ENCODE data around the gene DPPA4.

The DPPA4 gene

DNA sequence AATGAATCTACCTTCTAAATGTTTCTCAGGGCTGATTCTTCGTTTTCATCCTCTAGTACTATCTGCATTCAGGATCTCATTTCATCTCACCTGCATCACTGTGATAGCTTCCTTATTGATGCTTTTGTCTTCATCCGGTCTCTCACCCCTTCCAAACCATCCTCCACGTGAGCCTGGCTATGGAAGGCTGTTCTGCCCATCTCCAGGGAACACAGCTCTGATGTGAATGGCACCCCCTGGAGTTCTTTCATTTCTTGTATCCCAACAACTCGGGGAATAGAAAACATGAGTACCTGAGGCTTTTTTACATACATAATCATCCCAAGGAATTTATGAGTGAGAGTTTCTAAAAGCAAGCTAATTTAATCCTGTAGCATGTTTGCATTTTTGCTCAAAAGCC is 8.8 kb upstream of the DPPA4 start:
- TF ChIP-seq, protein P1, sequence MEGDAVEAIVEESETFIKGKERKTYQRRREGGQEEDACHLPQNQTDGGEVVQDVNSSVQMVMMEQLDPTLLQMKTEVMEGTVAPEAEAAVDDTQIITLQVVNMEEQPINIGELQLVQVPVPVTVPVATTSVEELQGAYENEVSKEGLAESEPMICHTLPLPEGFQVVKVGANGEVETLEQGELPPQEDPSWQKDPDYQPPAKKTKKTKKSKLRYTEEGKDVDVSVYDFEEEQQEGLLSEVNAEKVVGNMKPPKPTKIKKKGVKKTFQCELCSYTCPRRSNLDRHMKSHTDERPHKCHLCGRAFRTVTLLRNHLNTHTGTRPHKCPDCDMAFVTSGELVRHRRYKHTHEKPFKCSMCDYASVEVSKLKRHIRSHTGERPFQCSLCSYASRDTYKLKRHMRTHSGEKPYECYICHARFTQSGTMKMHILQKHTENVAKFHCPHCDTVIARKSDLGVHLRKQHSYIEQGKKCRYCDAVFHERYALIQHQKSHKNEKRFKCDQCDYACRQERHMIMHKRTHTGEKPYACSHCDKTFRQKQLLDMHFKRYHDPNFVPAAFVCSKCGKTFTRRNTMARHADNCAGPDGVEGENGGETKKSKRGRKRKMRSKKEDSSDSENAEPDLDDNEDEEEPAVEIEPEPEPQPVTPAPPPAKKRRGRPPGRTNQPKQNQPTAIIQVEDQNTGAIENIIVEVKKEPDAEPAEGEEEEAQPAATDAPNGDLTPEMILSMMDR (IDR thresholded peaks at IDR 0.05) = no peak
- Histone ChIP-seq H3K36me3 (no peaks in the 10 kb centered on the region), H3K4me1 (ENCODE audit: control insufficient read depth in 1 of 2, insufficient read depth in 1 of 2, low read depth in 1 of 2, low read length in 1 of 2) (peaks cover 4 to 16% of the 10 kb centered on the region in 2 experiments), H3K9me3 (no peaks in the 10 kb centered on the region), H3K27ac (no peak overlapping the region), H3K27me3 (no peaks in the 10 kb centered on the region), H3K4me3 (ENCODE audit: low read depth in 1 of 2, low read length in 1 of 2) (no peak overlapping the region)

DNA sequence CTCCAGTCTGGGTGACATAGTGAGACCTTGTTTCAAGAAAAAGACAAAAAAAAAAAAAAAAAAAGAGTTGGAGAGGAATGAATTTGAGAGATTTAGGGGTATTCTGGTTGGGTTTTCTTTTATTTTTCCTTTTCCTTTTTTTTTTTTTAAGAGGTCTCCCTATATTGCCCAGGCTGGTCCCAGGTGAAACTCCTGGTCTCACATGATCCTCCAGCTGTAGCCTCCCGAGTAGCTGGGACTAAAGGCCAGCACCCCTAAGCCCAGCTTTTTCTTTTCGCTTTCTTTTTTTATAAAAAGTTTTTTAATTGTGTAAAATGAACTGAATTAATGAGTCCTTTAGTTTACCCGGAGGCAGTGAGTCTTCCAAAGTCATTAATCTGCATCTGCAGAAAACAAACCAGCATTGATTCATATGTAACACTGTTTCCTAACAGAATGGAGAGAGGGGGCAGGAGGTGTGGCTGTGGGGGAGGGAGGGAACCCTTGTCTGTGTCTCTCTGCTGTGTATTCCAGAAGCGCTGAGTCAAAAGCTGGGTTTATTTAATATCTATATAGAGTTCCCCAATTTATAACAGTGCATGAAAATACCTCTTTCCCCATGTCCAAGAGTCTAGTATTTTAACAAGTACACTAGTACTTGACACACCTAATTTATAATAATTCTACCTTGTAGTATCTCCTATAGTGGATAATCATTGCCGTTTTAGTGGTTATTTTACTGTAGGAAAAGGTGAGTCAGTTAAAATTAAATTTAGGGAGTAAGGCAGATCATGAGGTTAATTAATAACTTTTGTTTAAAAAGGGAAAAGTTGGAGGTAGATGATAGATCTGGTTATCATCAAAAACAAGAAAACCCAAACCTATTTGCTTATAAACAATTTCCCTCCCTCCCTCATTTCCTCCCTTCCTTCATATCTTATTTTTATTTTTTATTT is 2.6 kb upstream of the DPPA4 start:
- H3K27me3 ChIP-seq = peaks cover 33% of the 10 kb centered on the region
- peaks cover 10 to 23% of the 10 kb centered on the region in 2 experiments for H3K4me1 ChIP-seq (ENCODE audit: control insufficient read depth in 1 of 2, insufficient read depth in 1 of 2, low read depth in 1 of 2, low read length in 1 of 2)
- no peak overlapping the region for H3K27ac ChIP-seq
- TF ChIP-seq, protein P1 (IDR thresholded peaks at IDR 0.05) = no peak
- H3K36me3 ChIP-seq = no peaks in the 10 kb centered on the region
- H3K9me3 ChIP-seq = no peaks in the 10 kb centered on the region
- no peak overlapping the region for H3K4me3 ChIP-seq (ENCODE audit: low read depth in 1 of 2, low read length in 1 of 2)

DNA sequence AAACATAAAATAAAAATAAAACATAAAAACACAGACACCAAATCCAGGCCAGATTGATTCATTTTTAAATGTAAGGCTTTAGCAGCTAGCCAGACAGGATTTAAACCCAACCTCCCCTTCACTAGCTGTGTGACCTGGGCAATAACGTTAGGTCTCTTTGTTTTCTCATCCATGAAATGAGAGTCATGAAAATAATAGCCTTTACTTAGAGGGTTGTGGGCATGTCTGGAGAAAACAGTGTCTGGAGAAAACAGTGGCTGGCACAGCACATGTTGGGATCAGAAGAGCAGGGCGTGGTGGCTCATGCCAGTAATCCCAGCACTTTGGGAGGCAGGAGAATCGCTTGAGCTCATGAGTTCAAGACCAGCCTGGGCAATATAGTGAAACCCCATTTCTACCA is 1.9 kb upstream of the DPPA4 start:
- Histone ChIP-seq H3K36me3 (no peaks in the 10 kb centered on the region), H3K4me3 (ENCODE audit: low read depth in 1 of 2, low read length in 1 of 2) (no peak overlapping the region), H3K27me3 (peaks cover 33% of the 10 kb centered on the region), H3K9me3 (no peaks in the 10 kb centered on the region), H3K4me1 (ENCODE audit: control insufficient read depth in 1 of 2, insufficient read depth in 1 of 2, low read depth in 1 of 2, low read length in 1 of 2) (peaks cover 10 to 23% of the 10 kb centered on the region in 2 experiments), H3K27ac (no peak overlapping the region)
- TF ChIP-seq, protein P1 (IDR thresholded peaks at IDR 0.05) = no peak

DNA sequence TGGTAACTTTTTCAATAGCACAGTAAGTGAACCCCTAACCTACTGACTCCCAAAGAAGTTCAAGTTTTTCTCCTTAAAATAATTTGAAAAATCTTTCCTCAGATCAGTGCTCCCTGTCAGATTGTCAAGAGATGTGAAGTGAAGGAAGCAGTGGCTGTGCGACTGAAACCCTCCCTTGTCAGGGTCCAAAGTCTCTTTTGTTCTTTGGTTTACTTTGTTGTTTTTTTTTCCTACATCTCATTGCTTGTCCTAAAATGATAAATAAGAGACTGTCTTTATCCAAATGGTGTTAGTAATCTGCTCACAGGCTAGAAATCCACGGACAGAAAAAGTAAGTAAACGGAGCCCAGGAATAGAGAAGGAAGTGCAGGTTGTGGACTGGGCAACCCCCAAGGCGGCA is 976 bp upstream of the DPPA4 start:
- Histone ChIP-seq H3K27ac (no peak overlapping the region), H3K4me1 (ENCODE audit: control insufficient read depth in 1 of 2, insufficient read depth in 1 of 2, low read depth in 1 of 2, low read length in 1 of 2) (peaks cover 10 to 23% of the 10 kb centered on the region in 2 experiments), H3K9me3 (no peaks in the 10 kb centered on the region), H3K27me3 (peaks cover 33% of the 10 kb centered on the region), H3K36me3 (no peaks in the 10 kb centered on the region), H3K4me3 (ENCODE audit: low read depth in 1 of 2, low read length in 1 of 2) (no peak overlapping the region)
- TF ChIP-seq, protein P1 (IDR thresholded peaks at IDR 0.05) = no peak

DNA sequence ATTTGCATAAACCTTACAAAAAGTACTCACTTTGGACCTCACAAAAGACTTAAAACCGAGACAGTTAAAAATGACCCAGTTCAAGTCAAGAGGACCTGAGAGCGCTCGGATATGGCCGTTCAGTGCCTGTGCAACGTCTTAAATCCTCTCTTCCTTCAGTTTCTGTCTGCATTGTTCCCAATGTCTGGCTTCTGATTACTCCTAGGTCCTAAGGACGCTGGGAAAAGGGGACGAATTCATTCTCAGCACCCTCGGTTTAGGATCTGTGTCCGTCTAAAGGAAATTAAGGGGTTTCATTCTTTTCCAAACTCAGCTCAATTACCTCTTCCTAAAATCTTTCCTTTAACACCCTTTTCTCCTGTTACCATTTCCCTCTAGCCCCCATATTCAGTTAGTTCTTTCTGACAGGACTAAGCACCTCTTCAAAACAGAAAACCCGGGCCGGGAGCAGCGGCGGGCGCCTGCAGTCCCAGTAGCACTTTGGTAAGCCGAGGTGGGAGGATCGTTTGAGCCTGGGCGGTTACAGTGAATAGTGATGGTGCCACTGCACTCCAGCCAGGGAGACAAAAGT is 970 bp downstream of the DPPA4 start:
- no peak overlapping the region for H3K27ac ChIP-seq

More for the DNA sequence above, 970 bp downstream of the DPPA4 start:
- no peaks in the 10 kb centered on the region for H3K9me3 ChIP-seq
- peaks cover 10 to 18% of the 10 kb centered on the region in 2 experiments for H3K4me1 ChIP-seq (ENCODE audit: control insufficient read depth in 1 of 2, insufficient read depth in 1 of 2, low read depth in 1 of 2, low read length in 1 of 2)
- no peaks in the 10 kb centered on the region for H3K36me3 ChIP-seq
- TF ChIP-seq, protein P1 (IDR thresholded peaks at IDR 0.05) = no peak
- H3K4me3 ChIP-seq (ENCODE audit: low read depth in 1 of 2, low read length in 1 of 2) = peak overlapping the region; percentile 37 to 56
- peaks cover 33% of the 10 kb centered on the region for H3K27me3 ChIP-seq

Measured in neutrophil (primary cell).